LNCaP clone FGC (cell line): Measurements from ENCODE around the gene VSIR.

Experiments used
- DNase-seq: peaks from one replicate; pipeline ENCODE4 v3.0.0-alpha.2; 2011; ENCODE audit warnings: low read depth
- H3K4me3 ChIP-seq: 2 replicates; pipeline ENCODE4 v1.5.1; 2011; ENCODE audit warnings: mild to moderate bottlenecking, low read depth, low read length, control low read depth
- TF ChIP-seq, protein P1 (sequence below): IDR thresholded peaks from 2 replicates; pipeline ENCODE4 v1.5.1; 2012; ENCODE audit warnings: mild to moderate bottlenecking; ENCODE audit not compliant: control insufficient read depth, insufficient read depth; ENCODE audit errors: extremely low read depth

The VSIR gene

DNA sequence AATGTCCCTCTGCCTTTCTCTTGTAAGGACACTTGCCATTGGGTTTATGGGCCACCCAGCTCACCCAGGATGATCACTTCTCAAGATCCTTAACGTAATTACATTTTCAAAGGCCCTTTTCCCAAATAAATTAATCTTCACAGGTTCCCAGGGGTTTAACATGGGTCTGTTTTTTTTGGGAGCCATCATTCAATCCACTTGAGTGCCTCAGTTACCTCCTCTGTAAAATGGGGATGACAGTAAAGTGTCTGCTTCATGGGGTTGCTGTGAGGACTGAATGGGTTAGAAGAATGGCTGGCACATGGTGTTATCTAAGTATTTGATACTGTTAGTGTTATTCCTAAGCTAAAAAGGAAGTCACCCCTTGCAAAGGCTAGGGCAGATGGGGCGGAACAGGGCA lies 61.1 kb downstream of the VSIR start:
- TF ChIP-seq, protein P1, sequence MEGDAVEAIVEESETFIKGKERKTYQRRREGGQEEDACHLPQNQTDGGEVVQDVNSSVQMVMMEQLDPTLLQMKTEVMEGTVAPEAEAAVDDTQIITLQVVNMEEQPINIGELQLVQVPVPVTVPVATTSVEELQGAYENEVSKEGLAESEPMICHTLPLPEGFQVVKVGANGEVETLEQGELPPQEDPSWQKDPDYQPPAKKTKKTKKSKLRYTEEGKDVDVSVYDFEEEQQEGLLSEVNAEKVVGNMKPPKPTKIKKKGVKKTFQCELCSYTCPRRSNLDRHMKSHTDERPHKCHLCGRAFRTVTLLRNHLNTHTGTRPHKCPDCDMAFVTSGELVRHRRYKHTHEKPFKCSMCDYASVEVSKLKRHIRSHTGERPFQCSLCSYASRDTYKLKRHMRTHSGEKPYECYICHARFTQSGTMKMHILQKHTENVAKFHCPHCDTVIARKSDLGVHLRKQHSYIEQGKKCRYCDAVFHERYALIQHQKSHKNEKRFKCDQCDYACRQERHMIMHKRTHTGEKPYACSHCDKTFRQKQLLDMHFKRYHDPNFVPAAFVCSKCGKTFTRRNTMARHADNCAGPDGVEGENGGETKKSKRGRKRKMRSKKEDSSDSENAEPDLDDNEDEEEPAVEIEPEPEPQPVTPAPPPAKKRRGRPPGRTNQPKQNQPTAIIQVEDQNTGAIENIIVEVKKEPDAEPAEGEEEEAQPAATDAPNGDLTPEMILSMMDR, result no peak
- no peak for DNase-seq
- H3K4me3 ChIP-seq, result no peak overlapping the region

DNA sequence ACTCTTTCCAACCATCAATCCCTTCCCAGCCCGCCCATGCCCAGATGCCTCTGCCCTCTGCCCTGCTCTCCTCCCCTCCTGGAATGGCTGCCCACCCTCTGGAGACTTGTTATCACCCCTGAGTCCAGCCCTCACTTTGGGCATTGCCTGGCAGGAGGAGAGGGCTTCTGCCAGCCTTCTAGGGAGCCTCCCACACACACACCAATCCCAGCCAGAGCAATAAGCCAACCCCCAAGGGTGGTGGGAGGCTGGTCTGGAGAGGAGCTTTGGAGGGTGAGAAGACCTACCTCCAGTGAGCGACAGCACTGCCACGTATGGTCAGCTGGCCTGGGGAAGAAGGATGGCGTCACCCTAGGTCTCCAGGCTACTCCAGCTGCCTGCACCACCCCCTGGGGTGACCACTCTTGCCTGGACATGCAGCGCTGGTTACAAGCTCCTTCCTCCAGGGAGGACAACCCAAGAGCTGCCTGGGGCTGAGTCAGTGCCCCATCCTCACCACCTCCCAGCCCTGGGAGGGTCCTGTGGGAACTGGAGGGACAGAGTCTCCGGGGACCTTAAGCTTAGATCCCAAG lies 62.2 kb downstream of the VSIR start:
- no peak overlapping the region for H3K4me3 ChIP-seq
- TF ChIP-seq, protein P1, result no peak
- DNase-seq, result no peak

DNA sequence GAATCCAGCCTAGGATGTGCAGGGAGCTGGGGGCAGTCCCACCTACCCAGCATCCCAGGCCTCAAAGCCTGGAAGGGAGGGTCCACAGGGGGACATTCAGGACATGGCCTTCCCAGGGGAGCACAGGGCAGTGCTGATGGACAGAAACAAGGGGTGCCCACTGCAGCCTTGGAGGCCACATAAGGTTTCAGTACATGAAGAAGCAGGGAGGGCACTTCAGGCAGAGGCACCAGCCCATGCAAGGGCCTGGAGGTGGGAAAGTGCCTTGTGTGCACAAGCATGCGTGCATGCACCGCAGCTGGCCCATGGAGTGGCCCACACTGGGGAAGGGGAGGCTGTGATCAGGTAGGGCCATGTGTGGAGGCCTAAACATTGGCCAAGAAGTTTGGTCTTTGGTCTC lies 62.8 kb downstream of the VSIR start:
- DNase-seq, result no peak
- TF ChIP-seq, protein P1, result no peak
- no peak overlapping the region for H3K4me3 ChIP-seq

DNA sequence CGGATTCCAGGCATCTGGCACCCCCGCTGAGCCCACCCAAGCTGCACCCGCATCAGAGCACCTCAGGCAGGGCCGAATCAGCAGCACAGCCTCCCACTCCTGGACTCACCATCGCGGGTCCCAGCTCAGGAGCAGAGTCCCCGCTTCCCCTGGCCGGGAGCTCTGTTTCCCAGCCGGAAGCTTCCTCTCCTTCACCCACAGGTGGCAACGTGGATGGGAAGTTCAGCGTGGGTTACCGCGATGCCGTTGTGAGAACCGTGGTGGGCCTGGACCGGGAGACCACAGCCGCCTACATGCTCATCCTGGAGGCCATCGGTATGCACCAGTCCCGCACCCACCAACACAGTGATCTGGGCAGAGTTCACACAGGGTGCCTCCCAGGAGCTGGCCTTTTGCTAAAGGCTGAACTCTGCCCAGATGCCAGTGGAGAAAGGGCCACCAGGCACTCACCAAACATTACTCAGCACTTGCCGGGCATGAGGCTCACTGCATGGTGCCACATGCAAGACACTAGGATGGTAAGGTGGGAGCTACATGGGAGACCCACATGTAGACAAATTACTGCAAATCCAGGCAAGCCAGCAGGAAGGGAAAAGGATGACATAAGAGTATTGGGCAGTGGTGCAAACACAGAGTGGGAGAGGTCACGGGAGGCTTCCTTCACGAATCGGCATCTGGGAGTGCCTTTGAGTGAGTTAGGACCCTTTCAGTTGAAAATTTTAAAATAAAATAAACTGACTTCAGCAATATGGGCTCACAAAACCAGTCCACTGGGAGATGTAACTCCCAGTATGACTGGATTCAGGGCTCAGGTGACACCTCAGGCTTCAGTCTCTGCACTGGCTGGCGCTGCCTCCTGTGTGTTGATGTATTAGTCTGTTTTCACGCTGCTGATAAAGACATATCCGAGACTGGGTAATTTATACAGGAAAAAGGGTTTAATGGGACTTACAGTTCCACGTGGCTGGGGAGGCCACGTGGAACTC lies 64.1 kb downstream of the VSIR start:
- DNase-seq, result no peak
- TF ChIP-seq, protein P1, result no peak
- no peak overlapping the region for H3K4me3 ChIP-seq

DNA sequence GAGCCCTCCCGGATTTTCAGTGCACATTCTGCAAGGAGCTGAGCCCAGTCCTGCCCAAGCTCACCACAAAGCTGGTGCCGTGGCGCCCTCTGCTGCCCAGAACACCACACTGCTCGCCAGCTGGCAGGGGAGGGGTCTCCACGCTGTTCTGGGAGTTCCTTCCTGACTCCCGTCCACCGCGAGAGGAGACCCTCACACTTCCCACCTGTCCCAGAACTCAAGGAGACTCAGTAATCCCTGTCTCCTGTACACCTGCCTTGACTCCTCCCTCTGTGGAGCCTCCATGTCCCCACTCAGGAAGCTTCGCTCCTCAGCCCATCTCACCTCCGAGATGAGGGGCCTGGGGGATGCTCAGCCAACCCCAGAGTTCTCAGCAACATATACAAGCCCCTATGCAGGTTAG lies 65.0 kb downstream of the VSIR start:
- H3K4me3 ChIP-seq, result no peak overlapping the region
- TF ChIP-seq, protein P1, result peak; percentile 98
- no peak for DNase-seq

DNA sequence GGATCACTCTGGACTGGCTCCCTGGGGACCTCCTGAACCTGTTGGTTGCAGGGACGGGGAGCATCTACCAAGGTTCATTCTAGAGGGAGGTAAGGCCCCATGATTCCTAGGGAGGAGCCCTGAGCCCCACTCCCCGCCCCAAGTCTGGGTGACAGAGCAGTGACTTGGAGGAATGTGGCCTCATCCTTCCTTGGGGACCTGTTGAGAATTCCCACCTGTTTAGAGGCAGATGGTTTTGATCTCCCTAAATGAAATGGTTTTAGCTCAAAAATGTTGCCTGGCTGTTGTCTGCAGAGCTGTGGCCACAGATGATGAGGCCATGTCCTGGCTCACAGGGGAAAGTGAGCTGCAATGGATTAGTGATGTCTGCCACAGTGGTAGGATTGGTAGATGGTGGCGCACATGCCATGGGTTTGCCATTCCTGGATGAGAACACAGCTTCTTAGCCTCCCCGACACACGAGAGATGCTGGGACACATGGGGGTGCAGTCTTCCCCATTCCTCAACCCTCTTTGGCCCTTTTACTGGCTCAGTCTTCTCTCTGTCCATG lies 66.0 kb downstream of the VSIR start:
- H3K4me3 ChIP-seq, result no peak overlapping the region
- TF ChIP-seq, protein P1, result no peak
- DNase-seq, result no peak
